GM18519 (cell line): ENCODE results near the gene KIF9.
"Not testable (repeated sequence)": the region's sequence is repeated elsewhere in the genome, so short reads cannot be mapped to it uniquely, and the experiment has no call there.

Source experiments
- ATAC-seq: cut with Tn5 transposase; IDR thresholded peaks from one replicate; pipeline ENCODE4 v1.9.1; 2021; ENCODE audit warnings: mild to moderate bottlenecking, moderate library complexity; ENCODE audit not compliant: unreplicated experiment, low FRiP score

KIF9 gene

GRCh38 chr3:47251689-47252088, 30.9 kb downstream of the KIF9 start:
- ATAC-seq: no peak

GRCh38 chr3:47251085-47251484, 31.5 kb downstream of the KIF9 start:
- not testable (repeated sequence) for ATAC-seq

- ATAC-seq: no peak
These were observed 32.1 kb downstream of the KIF9 start for GRCh38 chr3:47250309-47251060.

GRCh38 chr3:47247131-47248064, 35.2 kb downstream of the KIF9 start:
- no peak for ATAC-seq

- no peak for ATAC-seq
These were observed 37.3 kb downstream of the KIF9 start for GRCh38 chr3:47245271-47245670.

- no peak for ATAC-seq
These were observed 38.0 kb downstream of the KIF9 start for GRCh38 chr3:47244531-47245100.

GRCh38 chr3:47243419-47244147, 39.0 kb downstream of the KIF9 start:
- no peak for ATAC-seq

- no peak for ATAC-seq
These were observed 42.7 kb downstream of the KIF9 start for GRCh38 chr3:47239929-47240328.

- no peak for ATAC-seq
These were observed 44.6 kb downstream of the KIF9 start for GRCh38 chr3:47238017-47238416.

- ATAC-seq: no peak
These were observed 54.5 kb downstream of the KIF9 start for GRCh38 chr3:47228088-47228487.

GRCh38 chr3:47227678-47228077, 54.9 kb downstream of the KIF9 start:
- no peak for ATAC-seq

GRCh38 chr3:47225310-47225906, 57.2 kb downstream of the KIF9 start:
- ATAC-seq: no peak

- no peak for ATAC-seq
These were observed 58.8 kb downstream of the KIF9 start for GRCh38 chr3:47223755-47224154.

GRCh38 chr3:47221798-47222197, 60.8 kb downstream of the KIF9 start:
- no peak for ATAC-seq

GRCh38 chr3:47210863-47211405, 71.7 kb downstream of the KIF9 start:
- no peak for ATAC-seq

GRCh38 chr3:47206022-47206421, 76.6 kb downstream of the KIF9 start:
- ATAC-seq: not testable (repeated sequence)

- no peak for ATAC-seq
These were observed 77.7 kb downstream of the KIF9 start for GRCh38 chr3:47204875-47205274.

- ATAC-seq: no peak
These were observed 80.1 kb downstream of the KIF9 start for GRCh38 chr3:47202542-47202941.

GRCh38 chr3:47197287-47197686, 85.3 kb downstream of the KIF9 start:
- ATAC-seq: no peak

- ATAC-seq: no peak
These were observed 87.6 kb downstream of the KIF9 start for GRCh38 chr3:47194994-47195393.
